OCI-LY7 (cell line): Measurements from ENCODE around the gene RNF183. TPM values are rescaled to one million over a fixed set of nuclear protein-coding genes. Genes with fewer than 3 reads are reported as not detected.
A peak's percentile ranks its signal among the peaks of the same experiment; 100 is the strongest.

Source experiments
- BruUV-seq: library from RNA; stranded (reverse); fragments of 400-500 nt; replicated peaks from 2 replicates; lab custom pipeline; 2021; lab: Mats Ljungman, UMichigan
- CTCF ChIA-PET: fragments of 300-600 bp; sonication (Branson Sonifier 250); formaldehyde crosslinking; loops from one replicate; lab custom pipeline; 2022; ENCODE audit warnings: antibody characterized with exemption; ENCODE audit not compliant: unreplicated experiment; lab: Charles Lee
- POLR2A ChIA-PET: fragments of 300-600 bp; sonication (Branson Sonifier 250); formaldehyde crosslinking; loops from one replicate; lab custom pipeline; 2022; ENCODE audit warnings: antibody characterized with exemption; lab: Charles Lee
- DNase-seq: peaks from one replicate; pipeline ENCODE4 v3.0.0-alpha.2; 2015; ENCODE audit warnings: low spot score
- H2AFZ ChIP-seq: fragments of 200-600 bp; sonication (generic), shearing (Covaris generic); 2 replicates; pipeline ENCODE4 v1.6.1; 2014; ENCODE audit warnings: mild to moderate bottlenecking, antibody characterized with exemption, low read length, moderate library complexity
- H3K27ac ChIP-seq: fragments of 200-600 bp; sonication (generic); 2 replicates; pipeline ENCODE4 v1.5.1; 2014; ENCODE audit warnings: mixed run types, low read depth, mild to moderate bottlenecking, moderate library complexity, low read length, inconsistent platforms; ENCODE audit not compliant: poor library complexity, severe bottlenecking
- H3K36me3 ChIP-seq: fragments of 200-600 bp; sonication (generic); 2 replicates; pipeline ENCODE4 v1.6.1; 2014; ENCODE audit warnings: mild to moderate bottlenecking, antibody characterized with exemption, low read length, moderate library complexity, mixed read lengths; ENCODE audit not compliant: insufficient read depth
- H3K4me1 ChIP-seq: fragments of 200-600 bp; sonication (generic); 2 replicates; pipeline ENCODE4 v1.5.1; 2014; ENCODE audit warnings: mild to moderate bottlenecking, low read length; ENCODE audit not compliant: insufficient read depth, poor library complexity, severe bottlenecking
- H3K4me2 ChIP-seq: fragments of 200-600 bp; sonication (generic); 2 replicates; pipeline ENCODE4 v1.6.1; 2014; ENCODE audit warnings: mild to moderate bottlenecking, low read length
- H3K4me3 ChIP-seq: fragments of 200-600 bp; sonication (generic); 2 replicates; pipeline ENCODE4 v1.5.1; 2014; ENCODE audit warnings: mild to moderate bottlenecking, low read depth, low read length; ENCODE audit not compliant: poor library complexity, severe bottlenecking
- H3K79me2 ChIP-seq: fragments of 200-600 bp; sonication (generic); 2 replicates; pipeline ENCODE4 v1.6.1; 2016; ENCODE audit warnings: low read depth, mild to moderate bottlenecking, low read length, moderate library complexity, mixed read lengths; ENCODE audit not compliant: insufficient read depth
- H3K9me2 ChIP-seq: fragments of 200-600 bp; sonication (generic); 2 replicates; pipeline ENCODE4 v1.6.1; 2016; ENCODE audit warnings: mild to moderate bottlenecking, low read length, mixed read lengths; ENCODE audit not compliant: insufficient read depth
- H3K9me3 ChIP-seq: fragments of 200-600 bp; sonication (generic); 2 replicates; pipeline ENCODE4 v1.6.1; 2014; ENCODE audit warnings: mild to moderate bottlenecking, mixed run types, low read length, mixed read lengths
- H4K20me1 ChIP-seq: fragments of 200-600 bp; sonication (generic); 2 replicates; pipeline ENCODE4 v1.6.1; 2014; ENCODE audit warnings: mild to moderate bottlenecking, antibody characterized with exemption, low read length, moderate library complexity, mixed read lengths; ENCODE audit not compliant: insufficient read depth
- CTCF ChIP-seq: fragments of 200-600 bp; sonication (generic); conservative IDR thresholded peaks from 2 replicates; pipeline ENCODE4 v1.5.1; 2014; ENCODE audit warnings: mild to moderate bottlenecking, antibody characterized with exemption, low read length, moderate library complexity, mixed read lengths
- EZH2phosphoT487 ChIP-seq: fragments of 200-600 bp; sonication (generic); IDR thresholded peaks from 2 replicates; pipeline ENCODE4 v1.6.1; 2018; ENCODE audit warnings: low read depth, borderline replicate concordance, mild to moderate bottlenecking, mixed run types, antibody characterized with exemption, low read length, moderate library complexity, mixed read lengths
- intact Hi-C: fragments of 100-400 bp; cut with micrococcal nuclease; formaldehyde crosslinking; loops from one replicate; pipeline ENCODE4 v1.10.0; 2022; ENCODE audit not compliant: unreplicated experiment
- total RNA-seq, 2 experiments: library from RNA; depleted of rRNA in 1 of 2; stranded (reverse); fragments of >200 nt in 1 of 2; shearing (Covaris generic) in 1 of 2; gene quantifications; 2 replicates each; pipeline ENCODE4 v1.2.3, GENCODE V29; 2014 to 2022

The RNF183 gene
- total RNA-seq, 2 experiments from 2014 or later = not detected

GRCh38 chr9:113274474-113275156 is 28.6 kb downstream of the RNF183 start:
- H3K27ac ChIP-seq = peak overlapping the region; percentile 68
- H2AFZ ChIP-seq = peak overlapping the region; percentile 86
- TF ChIP-seq CTCF = peak; percentile 88
- no peak for TF ChIP-seq EZH2phosphoT487
- peaks cover 29% of the 10 kb centered on the region for H3K4me1 ChIP-seq
- H3K9me3 ChIP-seq = no peaks in the 10 kb centered on the region
- peaks cover 9% of the 10 kb centered on the region; the same call in 1 of the 2 replicates for H4K20me1 ChIP-seq
- H3K4me3 ChIP-seq = peak overlapping the region; percentile 84
- H3K9me2 ChIP-seq = no peaks in the 10 kb centered on the region
- H3K4me2 ChIP-seq = peak overlapping the region; percentile 94
- DNase-seq = peak; percentile 78
- intact Hi-C loops = loop anchor here (1.0 to 2.0 kb wide), 6 partner anchors 54 to 384 kb away; partner anchors contain the start of genes ALAD, C9orf43, FKBP15 and POLE3
- BruUV-seq = no TSS peak
- CTCF ChIA-PET = interaction anchor here (0.7 to 1.0 kb wide), 2 partner anchors 10 to 73 kb away, joined by 3 read pairs; no protein-coding TSS in a partner anchor
- H3K36me3 ChIP-seq = peaks cover 65% of the 10 kb centered on the region
- H3K79me2 ChIP-seq = peaks cover 48% of the 10 kb centered on the region
- POLR2A ChIA-PET = interaction anchor here (0.6 to 2.8 kb wide), 22 partner anchors 8 to 783 kb away, joined by 3 to 22 read pairs (median 3); partner anchors contain the start of genes ALAD, C9orf43, FKBP15 and POLE3

- no peaks in the 10 kb centered on the region for H3K9me2 ChIP-seq
- H3K9me3 ChIP-seq = no peaks in the 10 kb centered on the region
- peaks cover 7% of the 10 kb centered on the region for H3K4me1 ChIP-seq
- H3K36me3 ChIP-seq = peaks cover 71% of the 10 kb centered on the region
- no peak overlapping the region for H3K4me3 ChIP-seq
- ChIA-PET CTCF (interaction anchor here (1.1 kb wide), 1 partner anchor 140 kb away, joined by 3 read pairs; no protein-coding TSS in a partner anchor), POLR2A (interaction anchor here (1.3 kb wide), 1 partner anchor 133 kb away, joined by 3 read pairs; no protein-coding TSS in a partner anchor)
- BruUV-seq = no TSS peak
- intact Hi-C loops = no loop called here
- H3K27ac ChIP-seq = no peak overlapping the region
- H2AFZ ChIP-seq = no peak overlapping the region
- TF ChIP-seq CTCF (no peak), EZH2phosphoT487 (no peak)
- peaks cover 16% of the 10 kb centered on the region; the same call in 1 of the 2 replicates for H3K79me2 ChIP-seq
- H4K20me1 ChIP-seq = peaks cover 5% of the 10 kb centered on the region; the same call in 1 of the 2 replicates
- no peak for DNase-seq
- no peak overlapping the region for H3K4me2 ChIP-seq
Observed at GRCh38 chr9:113269871-113270270, 33.3 kb downstream of the RNF183 start.
